GM18499 (cell line): Measurements from ENCODE around the gene COTL1.
A peak's percentile ranks its signal among the peaks of the same experiment; 100 is the strongest.

Experiments used
- ATAC-seq: cut with Tn5 transposase; IDR thresholded peaks from one replicate; pipeline ENCODE4 v1.9.1; 2021; ENCODE audit warnings: moderate number of reproducible peaks; ENCODE audit not compliant: insufficient read depth, unreplicated experiment

Gene COTL1

GRCh38 chr16:84598360-84598759 is 19.5 kb downstream of the COTL1 start:
- ATAC-seq: no peak

GRCh38 chr16:84597931-84598351 is 19.9 kb downstream of the COTL1 start:
- ATAC-seq: no peak

- ATAC-seq: no peak
Observed at GRCh38 chr16:84597528-84597896, 20.4 kb downstream of the COTL1 start.

- no peak for ATAC-seq
Observed at GRCh38 chr16:84596801-84597527, 20.9 kb downstream of the COTL1 start.

GRCh38 chr16:84596161-84596560 is 21.7 kb downstream of the COTL1 start:
- ATAC-seq: no peak

GRCh38 chr16:84595052-84595481 is 22.8 kb downstream of the COTL1 start:
- no peak for ATAC-seq

GRCh38 chr16:84594725-84595038 is 23.2 kb downstream of the COTL1 start:
- ATAC-seq: no peak

- ATAC-seq: peak; percentile 68
Observed at GRCh38 chr16:84593825-84594724, 23.8 kb downstream of the COTL1 start.

- ATAC-seq: no peak
Observed at GRCh38 chr16:84592718-84593117, 25.2 kb downstream of the COTL1 start.

GRCh38 chr16:84589975-84590719 is 27.7 kb downstream of the COTL1 start:
- no peak for ATAC-seq

GRCh38 chr16:84588991-84589390 is 28.9 kb downstream of the COTL1 start:
- ATAC-seq: no peak

GRCh38 chr16:84585886-84586285 is 32.0 kb downstream of the COTL1 start:
- ATAC-seq: no peak

- ATAC-seq: no peak
Observed at GRCh38 chr16:84585467-84585866, 32.4 kb downstream of the COTL1 start.

- no peak for ATAC-seq
Observed at GRCh38 chr16:84584678-84585077, 33.2 kb downstream of the COTL1 start.

GRCh38 chr16:84583995-84584394 is 33.9 kb downstream of the COTL1 start:
- ATAC-seq: no peak

- ATAC-seq: no peak
Observed at GRCh38 chr16:84582958-84583516, 34.8 kb downstream of the COTL1 start.

- no peak for ATAC-seq
Observed at GRCh38 chr16:84581158-84581557, 36.7 kb downstream of the COTL1 start.

- ATAC-seq: no peak
Observed at GRCh38 chr16:84579936-84580335, 37.9 kb downstream of the COTL1 start.

- ATAC-seq: no peak
Observed at GRCh38 chr16:84578538-84579126, 39.2 kb downstream of the COTL1 start.
